Mesenchymal stem cell (in vitro differentiated cells and primary cell): ENCODE measurements around the gene VMA21. TPM values are rescaled to one million over a fixed set of nuclear protein-coding genes. Genes with fewer than 3 reads are reported as not detected.

Experiments used
- DNase-seq: peaks from one replicate; pipeline ENCODE4 v3.0.0-alpha.2; 2013
- H2AFZ ChIP-seq: one replicate; pipeline ENCODE4 v1.6.1; 2013; ENCODE audit warnings: low read depth, mild to moderate bottlenecking, control low read depth, inconsistent platforms, low read length, moderate library complexity
- H2AK5ac ChIP-seq: 2 replicates; pipeline ENCODE4 v1.6.1; 2013; ENCODE audit warnings: low read length, moderate library complexity, mild to moderate bottlenecking, inconsistent platforms; ENCODE audit not compliant: severe bottlenecking
- H2BK120ac ChIP-seq: one replicate; pipeline ENCODE4 v1.6.1; 2013; ENCODE audit warnings: low read depth, mild to moderate bottlenecking, inconsistent platforms, low read length, moderate library complexity
- H2BK12ac ChIP-seq, 2 experiments: one replicate each; pipeline ENCODE4 v1.6.1; 2013; ENCODE audit warnings: inconsistent platforms in 2 of 2, low read length in 2 of 2, mild to moderate bottlenecking in 2 of 2, moderate library complexity in 2 of 2, control low read depth in 1 of 2
- H2BK15ac ChIP-seq: one replicate; pipeline ENCODE4 v1.6.1; 2013; ENCODE audit warnings: mild to moderate bottlenecking, low read depth, inconsistent platforms; ENCODE audit not compliant: poor library complexity, severe bottlenecking
- H2BK5ac ChIP-seq: 2 replicates; pipeline ENCODE4 v1.6.1; 2013; ENCODE audit warnings: low read depth, mild to moderate bottlenecking, low read length, control low read depth, inconsistent platforms; ENCODE audit not compliant: poor library complexity, severe bottlenecking
- H3K14ac ChIP-seq, 2 experiments: one replicate each; pipeline ENCODE4 v1.6.1; 2013; ENCODE audit warnings: inconsistent platforms in 2 of 2, low read length in 2 of 2, control low read depth in 1 of 2, mild to moderate bottlenecking in 1 of 2, moderate library complexity in 1 of 2
- H3K18ac ChIP-seq, 2 experiments: one replicate each; pipeline ENCODE4 v1.6.1; 2013; ENCODE audit warnings: inconsistent platforms in 2 of 2, low read length in 2 of 2, control low read depth in 1 of 2, low read depth in 1 of 2, mild to moderate bottlenecking in 1 of 2
- H3K23ac ChIP-seq, 2 experiments: one replicate each; pipeline ENCODE4 v1.6.1; 2013; ENCODE audit warnings: inconsistent platforms in 2 of 2, low read length in 2 of 2, mild to moderate bottlenecking in 2 of 2, moderate library complexity in 2 of 2, control low read depth in 1 of 2
- H3K27ac ChIP-seq: 2 replicates; pipeline ENCODE4 v1.5.1; 2013; ENCODE audit warnings: mild to moderate bottlenecking, moderate library complexity, low read length, control low read depth, inconsistent platforms; ENCODE audit not compliant: poor library complexity, severe bottlenecking
- H3K27me3 ChIP-seq, 2 experiments: 2 replicates each; pipeline versions ENCODE4 v1.6.1 to v1.7.0; 2013; ENCODE audit warnings: low read length in 2 of 2, mild to moderate bottlenecking in 2 of 2, moderate library complexity in 2 of 2, control low read depth in 1 of 2, inconsistent platforms in 1 of 2; ENCODE audit not compliant: control insufficient read depth in 1 of 2, insufficient read depth in 1 of 2
- H3K36me3 ChIP-seq, 2 experiments: 2 replicates each; pipeline versions ENCODE4 v1.6.1 to v1.7.0; 2013; ENCODE audit warnings: low read length in 2 of 2, control low read depth in 1 of 2, inconsistent platforms in 1 of 2, low read depth in 1 of 2, mild to moderate bottlenecking in 1 of 2; ENCODE audit not compliant: insufficient read depth in 2 of 2, control insufficient read depth in 1 of 2
- H3K4ac ChIP-seq, 2 experiments: one replicate each; pipeline ENCODE4 v1.6.1; 2013; ENCODE audit warnings: inconsistent platforms in 2 of 2, low read length in 2 of 2, mild to moderate bottlenecking in 2 of 2, moderate library complexity in 2 of 2, control low read depth in 1 of 2, low read depth in 1 of 2
- H3K4me1 ChIP-seq: 2 replicates; pipeline ENCODE4 v1.6.1; 2013; ENCODE audit warnings: low read depth, low read length, control low read depth; ENCODE audit not compliant: control insufficient read depth, insufficient read depth
- H3K4me2 ChIP-seq: 2 replicates; pipeline ENCODE4 v1.6.1; 2013; ENCODE audit warnings: low read length, mild to moderate bottlenecking, inconsistent platforms; ENCODE audit not compliant: poor library complexity, severe bottlenecking
- H3K4me3 ChIP-seq, 2 experiments: 2 replicates each; pipeline versions ENCODE4 v1.5.1 to v1.7.0; 2013; ENCODE audit warnings: low read length in 2 of 2, mild to moderate bottlenecking in 2 of 2, control low read depth in 1 of 2, low read depth in 1 of 2; ENCODE audit not compliant: insufficient read depth in 1 of 2
- H3K79me1 ChIP-seq: replicated peaks from 2 replicates; pipeline ENCODE4 v1.6.1; 2013; ENCODE audit warnings: mild to moderate bottlenecking, control low read depth, low read length, inconsistent platforms; ENCODE audit not compliant: poor library complexity, severe bottlenecking
- H3K9ac ChIP-seq: 2 replicates; pipeline ENCODE4 v1.7.0; 2013; ENCODE audit warnings: mild to moderate bottlenecking, low read length, moderate library complexity
- H3K9me3 ChIP-seq: 2 replicates; pipeline ENCODE4 v1.7.0; 2013; ENCODE audit warnings: mild to moderate bottlenecking, low read length; ENCODE audit not compliant: control insufficient read depth
- H4K8ac ChIP-seq: one replicate; pipeline ENCODE4 v1.6.1; 2013; ENCODE audit warnings: inconsistent platforms, mild to moderate bottlenecking, low read length, moderate library complexity
- H4K91ac ChIP-seq: one replicate; pipeline ENCODE4 v1.6.1; 2013; ENCODE audit warnings: mild to moderate bottlenecking, low read length, inconsistent platforms
- WGBS: methylation state at CpG from one replicate; pipeline ENCODE4 v1.1.7; 2013; ENCODE audit warnings: mixed read lengths; 5-methylcytosine and 5-hydroxymethylcytosine counted together
- polyA plus RNA-seq, 2 experiments: library from polyadenylated mRNA; stranded (reverse); fragments of 200-250 nt; gene quantifications; one replicate each; pipeline ENCODE4 v1.2.3, GENCODE V29; 2013

Gene VMA21
- polyA plus RNA-seq (2013, experiment 1 of 2) = 18.6 TPM
- polyA plus RNA-seq (2013, experiment 2 of 2) = 19.4 TPM

- Histone ChIP-seq H3K27ac (peak within 1 kb of the TSS; percentile 94), H2BK12ac (no peak within 1 kb of the TSS), H3K79me1 (no peaks in the 10 kb centered on the region), H2AK5ac (no peak within 1 kb of the TSS), H2AFZ (peak within 1 kb of the TSS; percentile 51), H3K27me3 (no peaks in the 10 kb centered on the region), H3K4me3 (peak within 1 kb of the TSS; percentile 87 to 90), H3K14ac (peak within 1 kb of the TSS in 1 of 2 experiments; percentile 68), H3K36me3 (no peaks in the 10 kb centered on the region), H2BK15ac (no peak within 1 kb of the TSS), H3K4me2 (peak within 1 kb of the TSS; percentile 74), H3K9ac (peak within 1 kb of the TSS; percentile 98), H2BK5ac (peak within 1 kb of the TSS; percentile 76), H4K8ac (peak within 1 kb of the TSS; percentile 93), H3K23ac (no peak within 1 kb of the TSS), H3K4ac (peak within 1 kb of the TSS; percentile 64 to 82), H3K9me3 (no peaks in the 10 kb centered on the region), H3K18ac (peak within 1 kb of the TSS; percentile 83 to 90), H4K91ac (peak within 1 kb of the TSS; percentile 83), H2BK120ac (peak within 1 kb of the TSS; percentile 49), H3K4me1 (no peaks in the 10 kb centered on the region)
- WGBS = 1% methylated on average over 47 of the region's 97 CpGs
- peak; percentile 86 for DNase-seq
These were observed at the start of gene VMA21 for GRCh38 chrX:151396825-151397740. Gene VMA21 (plus strand): TSS chrX:151397206. CDS start chrX:151397309, 103 bp downstream.

- 56% methylated on average over 3 of the region's 3 CpGs for WGBS
- Histone ChIP-seq H3K36me3 (no peaks in the 10 kb centered on the region), H3K79me1 (no peaks in the 10 kb centered on the region), H2AK5ac (no peak overlapping the region), H3K4ac (no peak overlapping the region), H3K27me3 (peaks cover 4 to 11% of the 10 kb centered on the region in 2 experiments), H3K4me1 (peaks cover 2% of the 10 kb centered on the region), H3K18ac (no peak overlapping the region), H3K4me2 (no peak overlapping the region), H3K4me3 (no peak overlapping the region), H2BK5ac (no peak overlapping the region), H4K8ac (no peak overlapping the region), H3K27ac (no peak overlapping the region), H2BK12ac (no peak overlapping the region), H3K23ac (no peak overlapping the region), H3K9me3 (no peaks in the 10 kb centered on the region), H4K91ac (no peak overlapping the region), H2BK120ac (no peak overlapping the region), H3K9ac (no peak overlapping the region), H2AFZ (no peak overlapping the region), H3K14ac (no peak overlapping the region), H2BK15ac (no peak overlapping the region)
- no peak for DNase-seq
These were observed 37.7 kb upstream of the VMA21 start for GRCh38 chrX:151359341-151359740.

- no peak overlapping the region for H3K4ac ChIP-seq
- no peak overlapping the region for H2AFZ ChIP-seq
- H2BK120ac ChIP-seq = no peak overlapping the region
- peak; percentile 3 for DNase-seq
- no peak overlapping the region for H4K91ac ChIP-seq
- no peak overlapping the region for H3K9ac ChIP-seq
- no peaks in the 10 kb centered on the region for H3K79me1 ChIP-seq
- H2BK15ac ChIP-seq = no peak overlapping the region
- no peak overlapping the region for H2BK5ac ChIP-seq
- H3K18ac ChIP-seq = no peak overlapping the region
- no peak overlapping the region for H3K23ac ChIP-seq
- WGBS = 29% methylated on average over 14 of the region's 25 CpGs
- H2BK12ac ChIP-seq = no peak overlapping the region
- H3K36me3 ChIP-seq = no peaks in the 10 kb centered on the region
- no peak overlapping the region for H3K4me2 ChIP-seq
- no peak overlapping the region for H3K27ac ChIP-seq
- H3K9me3 ChIP-seq = no peaks in the 10 kb centered on the region
- H3K4me3 ChIP-seq = no peak overlapping the region
- no peak overlapping the region for H3K14ac ChIP-seq
- peaks cover 2% of the 10 kb centered on the region for H3K4me1 ChIP-seq
- no peak overlapping the region for H2AK5ac ChIP-seq
- H3K27me3 ChIP-seq = peaks cover 4 to 15% of the 10 kb centered on the region in 2 experiments
- no peak overlapping the region for H4K8ac ChIP-seq
These were observed 36.8 kb upstream of the VMA21 start for GRCh38 chrX:151359931-151360871.
